PFSK-1 (cell line): ENCODE results near the gene KRTAP5-1.

Experiments
- POLR2AphosphoS5 ChIP-seq: IDR thresholded peaks from 2 replicates; pipeline ENCODE4 v1.6.1; 2012; ENCODE audit warnings: low read depth, mild to moderate bottlenecking, control low read depth, low read length, moderate library complexity
- REST ChIP-seq, 2 experiments: IDR thresholded peaks; 2 replicates each; pipeline versions ENCODE4 v1.6.1 to v1.8.0; 2011 to 2012; ENCODE audit warnings: low read depth in 2 of 2, low read length in 2 of 2, control low read depth in 1 of 2, inconsistent platforms in 1 of 2, mild to moderate bottlenecking in 1 of 2, moderate library complexity in 1 of 2; ENCODE audit not compliant: insufficient read depth in 1 of 2
- SIN3A ChIP-seq: IDR thresholded peaks from 2 replicates; pipeline ENCODE4 v1.6.1; 2012; ENCODE audit warnings: mild to moderate bottlenecking, low read length, moderate library complexity, borderline replicate concordance; ENCODE audit not compliant: insufficient read depth
- TAF1 ChIP-seq: IDR thresholded peaks from 2 replicates; pipeline ENCODE4 v1.6.1; 2012; ENCODE audit warnings: low read length, control low read depth, borderline replicate concordance; ENCODE audit not compliant: insufficient read depth

DNA sequence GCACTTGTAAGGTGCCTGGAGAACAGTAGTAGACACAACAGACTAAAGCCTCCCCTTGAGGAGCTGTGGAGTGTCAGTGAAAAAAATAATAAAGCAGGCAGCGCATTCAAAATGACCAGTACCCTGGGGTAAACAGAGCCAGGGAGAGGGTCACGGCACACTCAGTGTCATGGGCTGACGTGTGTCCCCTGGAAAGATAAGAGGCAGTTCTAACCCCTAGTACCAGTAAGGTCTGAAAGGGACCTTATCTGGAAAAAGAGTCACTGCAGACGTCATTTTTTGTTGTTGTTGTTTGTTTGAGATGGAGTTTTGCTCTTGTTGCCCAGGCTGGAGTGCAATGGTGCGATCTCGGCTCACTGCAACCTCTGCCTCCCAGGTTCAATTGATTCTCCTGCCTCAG is 45.0 kb downstream of the KRTAP5-1 start:
- TF ChIP-seq SIN3A (no peak), POLR2AphosphoS5 (no peak), TAF1 (no peak), REST (IDR thresholded peaks at IDR 0.05; ENCODE audit: insufficient read depth in 1 of 2, low read depth in 2 of 2, low read length in 2 of 2) (no peak)
